Sigmoid colon (tissue), 7 donors: ENCODE results near the gene ARHGAP9. TPM values are rescaled to one million over a fixed set of nuclear protein-coding genes. Genes with fewer than 3 reads are reported as not detected.

Source experiments
- DNase-seq: peaks from one replicate; pipeline ENCODE4 v3.0.0-alpha.2; 2019
- H3K27ac ChIP-seq, 4 donors: fragments of 200-600 bp; sonication (generic); one replicate each; pipeline ENCODE4 v1.5.1; 2016 to 2019; ENCODE audit warnings: mild to moderate bottlenecking in 1 of 4
- H3K27me3 ChIP-seq, 3 donors: fragments of 200-600 bp; sonication (generic); one replicate each; pipeline ENCODE4 v1.5.1; 2019; ENCODE audit warnings: mild to moderate bottlenecking in 1 of 3
- H3K36me3 ChIP-seq, 4 donors: fragments of 200-600 bp; sonication (generic); one replicate each; pipeline ENCODE4 v1.5.1; 2016 to 2019
- H3K4me1 ChIP-seq, 4 donors: fragments of 200-600 bp; sonication (generic); one replicate each; pipeline ENCODE4 v1.5.1; 2017 to 2019
- H3K4me3 ChIP-seq, 4 donors: fragments of 200-600 bp; sonication (generic); one replicate each; pipeline ENCODE4 v1.5.1; 2017 to 2019; ENCODE audit warnings: mild to moderate bottlenecking in 2 of 4, moderate library complexity in 1 of 4
- H3K9me3 ChIP-seq, 4 donors: fragments of 200-600 bp in 3 of 4; sonication (generic) in 3 of 4; one replicate each; pipeline versions ENCODE4 v1.5.1 to v1.6.1; 2013 to 2019
- EP300 ChIP-seq, 4 donors: sonication (generic); formaldehyde crosslinking; IDR thresholded peaks; one replicate each; pipeline ENCODE4 v1.6.1; 2017; ENCODE audit warnings: antibody characterized with exemption in 4 of 4
- POLR2A ChIP-seq, 2 donors: fragments of 450-650 bp; IDR thresholded peaks; one replicate each; pipeline ENCODE4 v1.6.1; 2016; ENCODE audit warnings: antibody characterized with exemption in 2 of 2, mild to moderate bottlenecking in 2 of 2, moderate library complexity in 2 of 2
- POLR2AphosphoS5 ChIP-seq, 4 donors: sonication (generic); formaldehyde crosslinking; IDR thresholded peaks; one replicate each; pipeline ENCODE4 v1.6.1; 2017; ENCODE audit warnings: antibody characterized with exemption in 4 of 4
- WGBS, 2 donors: extraction: QIAGEN DNeasy Blood & Tissue Kit; methylation state at CpG; one replicate each; pipeline ENCODE4 v1.1.7; 2013; 5-methylcytosine and 5-hydroxymethylcytosine counted together
- intact Hi-C: fragments of 100-400 bp; cut with DNase I; formaldehyde crosslinking; loops from one replicate; pipeline ENCODE4 v1.15.1; 2023
- polyA plus RNA-seq, 3 donors: library from polyadenylated mRNA; stranded (reverse); fragments of 200-250 nt; gene quantifications; one replicate each; pipeline ENCODE4 v1.2.3, GENCODE V29; 2013
- total RNA-seq, 4 donors: library from RNA; depleted of rRNA; stranded (reverse); fragments of >200 nt; gene quantifications; one replicate each; pipeline ENCODE4 v1.1.0, GENCODE V29; 2016
- TF ChIP-seq, protein P1 (sequence below), 4 experiments: fragments of 450-650 bp in 3 of 4; fragments of 200-600 bp in 1 of 4; IDR thresholded peaks; one replicate each; pipeline ENCODE4 v1.5.1; 2016 to 2019; ENCODE audit warnings: antibody characterized with exemption in 4 of 4, mild to moderate bottlenecking in 3 of 4, moderate library complexity in 2 of 4
- donor health status: healthy with polysubstance abuse.
- donor health status: Bipolar disorder and iron deficiency.
- donor health status: healthy.

ARHGAP9 gene
- total and polyA plus RNA-seq, 7 donors: 4.3 to 54.7 (median 6.6) TPM

- no peaks in the 10 kb centered on the region for H3K27me3 ChIP-seq
- peaks cover 0 to 38% (median 34%) of the 10 kb centered on the region in 4 donors for H3K4me1 ChIP-seq
- no peak overlapping the region for H3K4me3 ChIP-seq
- no peak overlapping the region for H3K27ac ChIP-seq
- WGBS, 2 donors: 85 to 88% methylated on average over 4 of the region's 4 CpGs
- DNase-seq: no peak
- no peaks in the 10 kb centered on the region for H3K9me3 ChIP-seq
- no peak for TF ChIP-seq POLR2AphosphoS5 (IDR thresholded peaks at IDR 0.05)
- no peak for TF ChIP-seq POLR2A (IDR thresholded peaks at IDR 0.05)
- TF ChIP-seq EP300 (IDR thresholded peaks at IDR 0.05): no peak
- TF ChIP-seq, protein P1, sequence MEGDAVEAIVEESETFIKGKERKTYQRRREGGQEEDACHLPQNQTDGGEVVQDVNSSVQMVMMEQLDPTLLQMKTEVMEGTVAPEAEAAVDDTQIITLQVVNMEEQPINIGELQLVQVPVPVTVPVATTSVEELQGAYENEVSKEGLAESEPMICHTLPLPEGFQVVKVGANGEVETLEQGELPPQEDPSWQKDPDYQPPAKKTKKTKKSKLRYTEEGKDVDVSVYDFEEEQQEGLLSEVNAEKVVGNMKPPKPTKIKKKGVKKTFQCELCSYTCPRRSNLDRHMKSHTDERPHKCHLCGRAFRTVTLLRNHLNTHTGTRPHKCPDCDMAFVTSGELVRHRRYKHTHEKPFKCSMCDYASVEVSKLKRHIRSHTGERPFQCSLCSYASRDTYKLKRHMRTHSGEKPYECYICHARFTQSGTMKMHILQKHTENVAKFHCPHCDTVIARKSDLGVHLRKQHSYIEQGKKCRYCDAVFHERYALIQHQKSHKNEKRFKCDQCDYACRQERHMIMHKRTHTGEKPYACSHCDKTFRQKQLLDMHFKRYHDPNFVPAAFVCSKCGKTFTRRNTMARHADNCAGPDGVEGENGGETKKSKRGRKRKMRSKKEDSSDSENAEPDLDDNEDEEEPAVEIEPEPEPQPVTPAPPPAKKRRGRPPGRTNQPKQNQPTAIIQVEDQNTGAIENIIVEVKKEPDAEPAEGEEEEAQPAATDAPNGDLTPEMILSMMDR (IDR thresholded peaks at IDR 0.05): no peak
- peaks cover 34 to 78% (median 62%) of the 10 kb centered on the region in 4 donors for H3K36me3 ChIP-seq
- intact Hi-C loops: no loop called here
These were observed 46.9 kb upstream of the ARHGAP9 start for GRCh38 chr12:57526477-57527126.

GRCh38 chr12:57525615-57526383 is 46.1 kb upstream of the ARHGAP9 start:
- TF ChIP-seq EP300 (IDR thresholded peaks at IDR 0.05) (no peak), POLR2AphosphoS5 (IDR thresholded peaks at IDR 0.05) (no peak)
- DNase-seq: no peak
- Histone ChIP-seq H3K4me3 (no peak overlapping the region), H3K9me3 (no peaks in the 10 kb centered on the region), H3K36me3 (peaks cover 30 to 70% (median 54%) of the 10 kb centered on the region in 4 donors), H3K27ac (peak overlapping the region in 2 of 4 donors; percentile 4 to 20), H3K4me1 (peaks cover 0 to 46% (median 42%) of the 10 kb centered on the region in 4 donors), H3K27me3 (no peaks in the 10 kb centered on the region)
- intact Hi-C loops: no loop called here
- 84 to 88% methylated on average over 16 of the region's 16 CpGs for WGBS, 2 donors

DNA sequence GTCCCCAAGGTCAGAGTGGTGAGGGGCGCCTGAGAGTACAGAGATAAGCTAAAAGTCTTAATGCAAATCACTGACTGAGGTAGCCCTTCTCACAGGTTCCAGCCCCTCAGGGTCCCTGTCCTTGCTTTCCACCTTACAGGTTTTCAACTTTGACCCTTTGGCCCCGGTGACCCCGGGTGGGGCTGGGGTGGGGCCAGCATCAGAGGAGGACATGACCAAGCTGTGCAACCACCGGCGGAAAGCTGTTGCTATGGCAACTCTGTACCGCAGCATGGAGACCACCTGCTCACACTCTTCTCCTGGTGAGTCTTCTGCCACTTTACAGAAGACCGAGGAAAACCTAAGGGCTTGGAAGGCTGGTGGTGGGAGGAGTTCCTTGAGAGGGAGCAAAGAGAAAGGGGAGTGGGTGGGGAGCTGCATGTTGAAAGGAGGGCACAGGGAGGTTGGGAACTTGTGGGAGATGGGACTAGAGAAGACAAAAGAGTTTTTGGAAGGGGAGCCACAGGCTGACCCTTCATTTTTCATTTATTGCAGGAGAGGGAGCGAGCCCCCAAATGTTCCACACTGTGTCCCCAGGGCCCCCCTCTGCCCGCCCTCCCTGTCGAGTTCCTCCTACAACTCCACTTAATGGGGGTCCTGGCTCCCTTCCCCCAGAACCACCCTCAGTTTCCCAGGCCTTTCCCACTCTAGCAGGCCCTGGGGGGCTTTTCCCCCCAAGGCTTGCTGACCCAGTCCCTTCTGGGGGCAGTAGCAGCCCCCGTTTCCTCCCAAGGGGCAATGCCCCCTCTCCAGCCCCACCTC is 45.3 kb upstream of the ARHGAP9 start:
- H3K27me3 ChIP-seq: no peaks in the 10 kb centered on the region
- peaks cover 0 to 47% (median 43%) of the 10 kb centered on the region in 4 donors for H3K4me1 ChIP-seq
- H3K36me3 ChIP-seq: peaks cover 30 to 62% (median 46%) of the 10 kb centered on the region in 4 donors
- no peak overlapping the region for H3K4me3 ChIP-seq
- 55 to 73% methylated on average over 11 of the region's 11 CpGs for WGBS, 2 donors
- no peak for DNase-seq
- TF ChIP-seq POLR2AphosphoS5 (IDR thresholded peaks at IDR 0.05): no peak
- TF ChIP-seq, protein P1 (IDR thresholded peaks at IDR 0.05): no peak
- no peak for TF ChIP-seq EP300 (IDR thresholded peaks at IDR 0.05)
- TF ChIP-seq POLR2A (IDR thresholded peaks at IDR 0.05): no peak
- H3K9me3 ChIP-seq: no peaks in the 10 kb centered on the region
- H3K27ac ChIP-seq: peak overlapping the region; percentile 95 to 100 (median 98)
- intact Hi-C loops: loop anchor here (5.0 kb wide), 3 partner anchors 38 to 1408 kb away; partner anchors contain the start of genes ARHGEF25, MARS1, RPL41 and ZC3H10

- TF ChIP-seq, protein P1 (IDR thresholded peaks at IDR 0.05): no peak
- TF ChIP-seq POLR2AphosphoS5 (IDR thresholded peaks at IDR 0.05) (no peak), POLR2A (IDR thresholded peaks at IDR 0.05) (no peak), EP300 (IDR thresholded peaks at IDR 0.05) (no peak)
- Histone ChIP-seq H3K9me3 (no peaks in the 10 kb centered on the region), H3K4me1 (peaks cover 0 to 55% (median 48%) of the 10 kb centered on the region in 4 donors), H3K4me3 (peak overlapping the region; percentile 79 to 94 (median 82)), H3K36me3 (peaks cover 30 to 52% (median 40%) of the 10 kb centered on the region in 4 donors), H3K27ac (peak overlapping the region; percentile 95 to 100 (median 98)), H3K27me3 (no peaks in the 10 kb centered on the region)
- intact Hi-C loops: loop anchor here (5.0 kb wide), 3 partner anchors 37 to 1407 kb away; partner anchors contain the start of genes ARHGEF25, MARS1, RPL41 and ZC3H10
- no peak for DNase-seq
- WGBS, 2 donors: 70 to 73% methylated on average over 14 of the region's 14 CpGs
These were observed 44.3 kb upstream of the ARHGAP9 start for GRCh38 chr12:57523706-57524614.
